RPMI7951 (cell line): ENCODE results near the gene NACC2. TPM values are rescaled to one million over a fixed set of nuclear protein-coding genes. Genes with fewer than 3 reads are reported as not detected.
"Not testable (repeated sequence)": the region's sequence is repeated elsewhere in the genome, so short reads cannot be mapped to it uniquely, and the experiment has no call there.

Experiments
- DNase-seq: peaks from one replicate; pipeline ENCODE4 v3.0.0-alpha.2; 2012; ENCODE audit warnings: low read depth
- total RNA-seq: library from RNA; depleted of rRNA; stranded (reverse); fragments of >200 nt; shearing (Covaris generic); gene quantifications from 2 replicates; pipeline ENCODE4 v1.2.3, GENCODE V29; 2014

The NACC2 gene
- total RNA-seq, 1 experiment from 2014 or later = 4.1 TPM

GRCh38 chr9:136082496-136083361 lies 12.4 kb downstream of the NACC2 start:
- no peak for DNase-seq

- no peak for DNase-seq
Observed at GRCh38 chr9:136081826-136082495, 13.1 kb downstream of the NACC2 start.

GRCh38 chr9:136081113-136081825 lies 13.8 kb downstream of the NACC2 start:
- no peak for DNase-seq

GRCh38 chr9:136080716-136081112 lies 14.4 kb downstream of the NACC2 start:
- no peak for DNase-seq

- no peak for DNase-seq
Observed at GRCh38 chr9:136079916-136080246, 15.2 kb downstream of the NACC2 start.

GRCh38 chr9:136079211-136079915 lies 15.7 kb downstream of the NACC2 start:
- DNase-seq = no peak

GRCh38 chr9:136078498-136079011 lies 16.5 kb downstream of the NACC2 start:
- no peak for DNase-seq

GRCh38 chr9:136078024-136078423 lies 17.1 kb downstream of the NACC2 start:
- DNase-seq = no peak

GRCh38 chr9:136077491-136077890 lies 17.6 kb downstream of the NACC2 start:
- DNase-seq = no peak

- no peak for DNase-seq
Observed at GRCh38 chr9:136075881-136076678, 19.0 kb downstream of the NACC2 start.

- no peak for DNase-seq
Observed at GRCh38 chr9:136075134-136075841, 19.8 kb downstream of the NACC2 start.

GRCh38 chr9:136074706-136075105 lies 20.4 kb downstream of the NACC2 start:
- DNase-seq = no peak

- no peak for DNase-seq
Observed at GRCh38 chr9:136062657-136063439, 32.2 kb downstream of the NACC2 start.

GRCh38 chr9:136061916-136062315 lies 33.2 kb downstream of the NACC2 start:
- DNase-seq = not testable (repeated sequence)

GRCh38 chr9:136061405-136061804 lies 33.7 kb downstream of the NACC2 start:
- no peak for DNase-seq

- DNase-seq = no peak
Observed at GRCh38 chr9:136060671-136061371, 34.3 kb downstream of the NACC2 start.

- peak; percentile 81 for DNase-seq
Observed at GRCh38 chr9:136059851-136060670, 35.0 kb downstream of the NACC2 start.

GRCh38 chr9:136059321-136059791 lies 35.7 kb downstream of the NACC2 start:
- no peak for DNase-seq
